Measurements from ENCODE around the gene TMEM192. TPM values are rescaled to one million over a fixed set of nuclear protein-coding genes. Genes with fewer than 3 reads are reported as not detected.
A peak's percentile ranks its signal among the peaks of the same experiment; 100 is the strongest.

Gene TMEM192
- total and polyA plus RNA-seq, 2 of the 13 experiments (the other 11 are each of a cell fraction or from before 2014, with no cell fraction given): 19.8 to 19.9 TPM

- no peak for TF ChIP-seq KIAA2018 (CRISPR knock-in tag; IDR thresholded peaks at IDR 0.05; ENCODE audit: borderline replicate concordance)
- no peak for TF ChIP-seq ZNF234 (CRISPR knock-in tag; conservative IDR thresholded peaks at IDR 0.05)
- TF ChIP-seq ESRRA (CRISPR knock-in tag; IDR thresholded peaks at IDR 0.05; ENCODE audit: low read depth): no peak
These were observed 37.9 kb upstream of the TMEM192 start (continued) for GRCh38 chr4:165150545-165150944.

GRCh38 chr4:165138843-165139242, 26.2 kb upstream of the TMEM192 start:
- Histone ChIP-seq H2AFZ (ENCODE audit: low read length) (no peak overlapping the region), H4K20me1 (ENCODE audit: insufficient read depth, low read length) (no peaks in the 10 kb centered on the region), H3K4me3 (replicated peaks in 1 of 3; ENCODE audit: insufficient read depth in 1 of 3, low read depth in 2 of 3, low read length in 3 of 3) (no peak overlapping the region), H3K27me3 (ENCODE audit: control insufficient read depth in 1 of 2, insufficient read depth in 2 of 2, low read length in 2 of 2) (no peaks in the 10 kb centered on the region), H3K27ac (ENCODE audit: extremely low read length, insufficient read depth, low read length) (no peak overlapping the region), H3K4me1 (ENCODE audit: insufficient read depth, low read length) (peaks cover 19% of the 10 kb centered on the region), H3K9ac (ENCODE audit: insufficient read depth, low read depth, low read length) (no peak overlapping the region), H3K9me3 (ENCODE audit: low read length) (no peaks in the 10 kb centered on the region), H3K4me2 (ENCODE audit: low read depth, low read length) (no peak overlapping the region), H3K36me3 (replicated peaks in 1 of 2; ENCODE audit: control insufficient read depth in 1 of 2, insufficient read depth in 2 of 2, low read length in 2 of 2) (no peaks in the 10 kb centered on the region), H3K79me2 (ENCODE audit: insufficient read depth, low read length) (no peaks in the 10 kb centered on the region)
- intact Hi-C loops (cut with micrococcal nuclease; ENCODE audit: unreplicated experiment) (no loop called here), in situ Hi-C loops (cut with HindIII; ENCODE audit: extremely low pct_ligation_motif_present, low pct_unique_long_range_greater_than_20kb) (no loop called here)
- no peak for FAIRE-seq
- ATAC-seq: no peak
- TF ChIP-seq HNF4A (CRISPR knock-in tag; IDR thresholded peaks at IDR 0.05): peak; percentile 48; the same call in 1 of the 2 replicates
- no peak for TF ChIP-seq SMC3 (IDR thresholded peaks at IDR 0.05; ENCODE audit: low read length)
- peak; percentile 42; the same call in 1 of the 2 replicates for TF ChIP-seq HNF4G (IDR thresholded peaks at IDR 0.05; ENCODE audit: borderline replicate concordance, low read depth, low read length)
- no peak for TF ChIP-seq HNF4G (CRISPR knock-in tag; IDR thresholded peaks at IDR 0.05; ENCODE audit: borderline replicate concordance, low read depth)
- peak; percentile 69 for TF ChIP-seq ZNF629 (CRISPR knock-in tag; conservative IDR thresholded peaks at IDR 0.05)
- TF ChIP-seq ATF7 (IDR thresholded peaks at IDR 0.05): peak; percentile 46; the same call in 1 of the 2 replicates
- no peak for TF ChIP-seq ATF7 (CRISPR knock-in tag; IDR thresholded peaks at IDR 0.05)
- TF ChIP-seq ZNF281 (CRISPR knock-in tag; IDR thresholded peaks at IDR 0.05; ENCODE audit: borderline replicate concordance): no peak
- DNase-seq (ENCODE audit: low spot score): no peak
- POLR2A ChIA-PET: no interaction called here
- WGBS (ENCODE audit: low lambda C conversion rate): 24% methylated on average over 3 of the region's 3 CpGs
- CTCF ChIA-PET (ENCODE audit: low intra/inter-chr PET ratio, low total read pairs): no interaction called here
- BruUV-seq (replicated peaks): no TSS peak

All from HepG2 (cell line).